HCT116 (cell line): Measurements from ENCODE around the gene TACC2. TPM values are rescaled to one million over a fixed set of nuclear protein-coding genes. Genes with fewer than 3 reads are reported as not detected.

Experiments
- ATAC-seq: fragments of 200-7000 bp; cut with Tn5 transposase; 2 replicates; pipeline ENCODE4 v1.9.1; 2020; ENCODE audit warnings: mild to moderate bottlenecking, moderate library complexity
- BruUV-seq: library from RNA; stranded (reverse); fragments of 400-500 nt; replicated peaks from 2 replicates; lab custom pipeline; 2021; lab: Mats Ljungman, UMichigan
- CTCF ChIA-PET: fragments of 300-600 bp; sonication (Branson Sonifier 250); formaldehyde crosslinking; loops from one replicate; lab custom pipeline; 2021; ENCODE audit warnings: antibody characterized with exemption; lab: Charles Lee
- POLR2A ChIA-PET: fragments of 300-600, 350-600 bp; sonication (Branson Sonifier 250); formaldehyde crosslinking; loops from one replicate; lab custom pipeline; 2021; ENCODE audit warnings: antibody characterized with exemption; lab: Charles Lee
- RAD21 ChIA-PET, 2 experiments: fragments of 300-600 bp; sonication (Branson Sonifier 250); formaldehyde crosslinking; loops; one replicate each; lab custom pipeline; 2023; ENCODE audit warnings: low total read pairs in 2 of 2; ENCODE audit not compliant: uncharacterized antibody in 2 of 2, unreplicated experiment in 2 of 2, low non-redundant PET in 1 of 2; lab: Charles Lee
- DNase-seq: peaks from one replicate; pipeline ENCODE4 v3.0.0-alpha.2; 2010; ENCODE audit warnings: low read depth, low spot score
- H2AFZ ChIP-seq: fragments of 200-600 bp; shearing (Covaris generic), sonication (generic); 2 replicates; pipeline ENCODE4 v1.6.1; 2017; ENCODE audit warnings: low read depth, mixed run types, mixed read lengths, antibody characterized with exemption, low read length; ENCODE audit not compliant: poor library complexity, severe bottlenecking
- H3K27ac ChIP-seq: 2 replicates; pipeline ENCODE4 v1.5.1; 2012; ENCODE audit warnings: low read depth, low read length
- H3K27me3 ChIP-seq: fragments of 200-600 bp; sonication (generic); 2 replicates; pipeline ENCODE4 v1.6.1; 2016; ENCODE audit warnings: mixed run types, low read length, mixed read lengths; ENCODE audit not compliant: insufficient read depth
- H3K36me3 ChIP-seq, 2 experiments: fragments of 200-500 bp in 1 of 2; fragments of 200-600 bp in 1 of 2; sonication (Bioruptor generic) in 1 of 2; sonication (generic) in 1 of 2; 2 replicates each; pipeline versions ENCODE4 v1.5.1 to v1.6.1; 2014 to 2016; ENCODE audit warnings: low read length in 2 of 2, inconsistent platforms in 1 of 2, mixed read lengths in 1 of 2, mixed run types in 1 of 2; ENCODE audit not compliant: insufficient read depth in 2 of 2, control insufficient read depth in 1 of 2
- H3K4me1 ChIP-seq, 2 experiments: fragments of 200-600 bp in 1 of 2; sonication (generic) in 1 of 2; 2 replicates each; pipeline versions ENCODE4 v1.5.1 to v1.6.1; 2012 to 2017; ENCODE audit warnings: low read length in 2 of 2, inconsistent platforms in 1 of 2, mild to moderate bottlenecking in 1 of 2, mixed read lengths in 1 of 2, mixed run types in 1 of 2, moderate library complexity in 1 of 2; ENCODE audit not compliant: insufficient read depth in 2 of 2, control insufficient read depth in 1 of 2
- H3K4me2 ChIP-seq: fragments of 200-600 bp; sonication (generic); 2 replicates; pipeline ENCODE4 v1.6.1; 2017; ENCODE audit warnings: mixed run types, low read length, mixed read lengths
- H3K4me3 ChIP-seq, 2 experiments: fragments of 200-600 bp in 1 of 2; sonication (generic) in 1 of 2; replicated peaks in 1 of 2; 2 replicates each; pipeline ENCODE4 v1.5.1; 2011 to 2016; ENCODE audit warnings: low read length in 2 of 2, control low read depth in 1 of 2, low read depth in 1 of 2, mild to moderate bottlenecking in 1 of 2, mixed read lengths in 1 of 2, mixed run types in 1 of 2
- H3K79me2 ChIP-seq: fragments of 200-600 bp; sonication (generic); 2 replicates; pipeline ENCODE4 v1.6.1; 2017; ENCODE audit warnings: mild to moderate bottlenecking, mixed run types, low read length, moderate library complexity, mixed read lengths; ENCODE audit not compliant: insufficient read depth
- H3K9ac ChIP-seq: fragments of 200-600 bp; sonication (generic); 2 replicates; pipeline ENCODE4 v1.6.1; 2016; ENCODE audit warnings: low read length, mixed read lengths
- H3K9me2 ChIP-seq: fragments of 200-600 bp; sonication (generic), shearing (Covaris generic); 2 replicates; pipeline ENCODE4 v1.6.1; 2017; ENCODE audit warnings: mixed run types, mild to moderate bottlenecking, moderate library complexity; ENCODE audit not compliant: insufficient read depth
- H3K9me3 ChIP-seq, 2 experiments: fragments of 200-500 bp in 1 of 2; fragments of 200-600 bp in 1 of 2; sonication (Bioruptor generic) in 1 of 2; sonication (generic) in 1 of 2; 2 replicates each; pipeline ENCODE4 v1.6.1; 2014 to 2017; ENCODE audit warnings: low read length in 2 of 2, mixed read lengths in 2 of 2, inconsistent platforms in 1 of 2, low read depth in 1 of 2, mild to moderate bottlenecking in 1 of 2, mixed run types in 1 of 2, moderate library complexity in 1 of 2; ENCODE audit not compliant: control insufficient read depth in 1 of 2, insufficient read depth in 1 of 2
- H4K20me1 ChIP-seq: fragments of 200-600 bp; sonication (generic), shearing (Covaris generic); 2 replicates; pipeline ENCODE4 v1.6.1; 2017; ENCODE audit warnings: mixed run types, mild to moderate bottlenecking, moderate library complexity; ENCODE audit not compliant: insufficient read depth
- CEBPB ChIP-seq: IDR thresholded peaks from 2 replicates; pipeline ENCODE4 v1.6.1; 2012; ENCODE audit warnings: low read depth
- EZH2 ChIP-seq: fragments of 200-600 bp; sonication (generic); IDR thresholded peaks from 2 replicates; pipeline ENCODE4 v1.6.1; 2017; ENCODE audit warnings: antibody characterized with exemption, mixed run types
- EZH2phosphoT487 ChIP-seq: fragments of 200-600 bp; IDR thresholded peaks from 2 replicates; pipeline ENCODE4 v1.6.1; 2018; ENCODE audit warnings: antibody characterized with exemption, borderline replicate concordance
- FOSL1 ChIP-seq: IDR thresholded peaks from 2 replicates; pipeline ENCODE4 v1.6.1; 2012; ENCODE audit warnings: low read depth
- JUND ChIP-seq: IDR thresholded peaks from 2 replicates; pipeline ENCODE4 v1.6.1; 2012
- RAD21 ChIP-seq: IDR thresholded peaks from 2 replicates; pipeline ENCODE4 v1.6.1; 2012; ENCODE audit warnings: low read depth, mild to moderate bottlenecking
- REST ChIP-seq: IDR thresholded peaks from 2 replicates; pipeline ENCODE4 v1.6.1; 2012; ENCODE audit warnings: low read depth
- SP1 ChIP-seq: IDR thresholded peaks from 2 replicates; pipeline ENCODE4 v1.6.1; 2012; ENCODE audit warnings: low read depth
- SRF ChIP-seq: IDR thresholded peaks from 2 replicates; pipeline ENCODE4 v1.6.1; 2012; ENCODE audit warnings: low read depth
- ZFX ChIP-seq: fragments of 450-650 bp; IDR thresholded peaks from 2 replicates; pipeline ENCODE4 v1.6.1; 2017
- ZNF274 ChIP-seq: fragments of 200-500 bp; sonication (Bioruptor generic); IDR thresholded peaks from 2 replicates; pipeline ENCODE4 v1.6.1; 2014; ENCODE audit warnings: mild to moderate bottlenecking, low read depth, low read length, inconsistent platforms
- intact Hi-C: fragments of 100-400 bp; cut with micrococcal nuclease; formaldehyde crosslinking; loops from 2 replicates; pipeline ENCODE4 v1.10.0; 2022
- total RNA-seq: library from RNA; stranded (reverse); gene quantifications from one replicate; pipeline ENCODE4 v1.2.1, GENCODE V29; 2021; ENCODE audit not compliant: unreplicated experiment

The TACC2 gene
- total RNA-seq, 1 experiment from 2014 or later: 38.6 TPM

- no peaks in the 10 kb centered on the region for H3K36me3 ChIP-seq
- no peak overlapping the region for H3K4me3 ChIP-seq
- no peaks in the 10 kb centered on the region for H3K4me1 ChIP-seq
- H4K20me1 ChIP-seq: no peaks in the 10 kb centered on the region
- no peak overlapping the region for H3K27ac ChIP-seq
- intact Hi-C loops: no loop called here
- POLR2A ChIA-PET: no interaction called here
- H2AFZ ChIP-seq: no peak overlapping the region
- no peak overlapping the region for H3K4me2 ChIP-seq
- TF ChIP-seq ZNF274 (no peak), EZH2 (no peak), REST (no peak), JUND (no peak), CEBPB (no peak), FOSL1 (no peak), ZFX (no peak), SRF (no peak), RAD21 (no peak), EZH2phosphoT487 (no peak), SP1 (no peak)
- TF ChIP-seq, all 23 proteins: peak for 0
- no peaks in the 10 kb centered on the region for H3K9me2 ChIP-seq
- H3K9ac ChIP-seq: no peak overlapping the region
- ATAC-seq (no peak), DNase-seq (no peak)
- H3K9me3 ChIP-seq: no peaks in the 10 kb centered on the region
- RAD21 ChIA-PET: no interaction called here
- no TSS peak for BruUV-seq
- no peaks in the 10 kb centered on the region for H3K79me2 ChIP-seq
- CTCF ChIA-PET: interaction anchor here (2.1 kb wide), 1 partner anchor 14 kb away, joined by 5 read pairs; no protein-coding TSS in a partner anchor
- H3K27me3 ChIP-seq: no peaks in the 10 kb centered on the region
Measured at GRCh38 chr10:122253605-122254004, 264.6 kb downstream of the TACC2 start.
